NOMO-1 treated with dmso at 0.1 percent for 144 hours (cell line): ENCODE measurements around the gene PHF21B.
"Not testable (repeated sequence)": the region's sequence is repeated elsewhere in the genome, so short reads cannot be mapped to it uniquely, and the experiment has no call there.

Source experiments
- DNase-seq: peaks from one replicate; lab custom pipeline; 2025; ENCODE audit not compliant: unreplicated experiment; lab: John Stamatoyannopoulos, UW

The PHF21B gene

GRCh38 chr22:44881624-44882023, 128.2 kb downstream of the PHF21B start:
- DNase-seq, result no peak

GRCh38 chr22:44880610-44881290, 129.1 kb downstream of the PHF21B start:
- no peak for DNase-seq

- DNase-seq, result no peak
These were observed 130.5 kb downstream of the PHF21B start for GRCh38 chr22:44879301-44879680.

- DNase-seq, result no peak
These were observed 131.1 kb downstream of the PHF21B start for GRCh38 chr22:44878483-44879300.

GRCh38 chr22:44876921-44877320, 132.9 kb downstream of the PHF21B start:
- no peak for DNase-seq

- no peak for DNase-seq
These were observed 138.0 kb downstream of the PHF21B start for GRCh38 chr22:44871782-44872181.

GRCh38 chr22:44870021-44870420, 139.8 kb downstream of the PHF21B start:
- no peak for DNase-seq

GRCh38 chr22:44869196-44869595, 140.6 kb downstream of the PHF21B start:
- no peak for DNase-seq

- no peak for DNase-seq
These were observed 144.4 kb downstream of the PHF21B start for GRCh38 chr22:44865193-44866057.

- DNase-seq, result no peak
These were observed 146.6 kb downstream of the PHF21B start for GRCh38 chr22:44862981-44863860.

GRCh38 chr22:44862281-44862680, 147.5 kb downstream of the PHF21B start:
- DNase-seq, result no peak

- DNase-seq, result no peak
These were observed 148.6 kb downstream of the PHF21B start for GRCh38 chr22:44861245-44861644.

GRCh38 chr22:44860311-44860710, 149.5 kb downstream of the PHF21B start:
- DNase-seq, result no peak

- DNase-seq, result no peak
These were observed 150.2 kb downstream of the PHF21B start for GRCh38 chr22:44859641-44860040.

GRCh38 chr22:44858819-44859218, 151.0 kb downstream of the PHF21B start:
- DNase-seq, result not testable (repeated sequence)

GRCh38 chr22:44855855-44856254, 153.9 kb downstream of the PHF21B start:
- no peak for DNase-seq

GRCh38 chr22:44854641-44855040, 155.2 kb downstream of the PHF21B start:
- DNase-seq, result not testable (repeated sequence)

- no peak for DNase-seq
These were observed 158.9 kb downstream of the PHF21B start for GRCh38 chr22:44850946-44851345.

GRCh38 chr22:44848791-44849420, 160.9 kb downstream of the PHF21B start:
- no peak for DNase-seq

GRCh38 chr22:44848296-44848741, 161.5 kb downstream of the PHF21B start:
- DNase-seq, result no peak
